ENCODE measurements around the gene CXCL10.

GRCh38 chr4:76007089-76007862 is 16.0 kb downstream of the CXCL10 start, which contains the start of gene CXCL9:
- no peak for TF ChIP-seq EZH2 (IDR thresholded peaks at IDR 0.05)
- no peak for TF ChIP-seq CTCF (IDR thresholded peaks at IDR 0.05)
- no peak for TF ChIP-seq EZH2phosphoT487 (IDR thresholded peaks at IDR 0.05)

Measured in neural progenitor cell (in vitro differentiated cells).